ENCODE measurements around the gene JARID2.

The JARID2 gene

DNA sequence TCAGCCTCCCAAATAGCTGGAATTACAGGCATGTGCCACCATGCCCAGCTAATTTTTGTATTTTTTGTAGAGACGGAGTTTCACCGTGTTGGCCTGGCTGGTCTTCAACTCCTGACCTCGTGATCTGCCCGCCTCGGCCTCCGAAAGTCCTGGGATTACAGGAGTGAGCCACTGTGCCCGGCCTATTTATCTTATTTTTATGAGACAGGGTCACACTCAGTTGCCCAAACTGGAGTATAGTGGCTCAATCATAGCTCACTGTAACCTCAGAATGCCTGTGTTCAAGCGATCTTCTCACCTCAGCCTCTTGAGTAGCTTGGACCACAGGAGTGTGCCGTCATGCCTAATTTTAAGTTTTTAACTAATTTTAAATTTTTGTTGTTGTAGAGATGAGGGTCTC is 114.4 kb downstream of the JARID2 start:
- no peak for DNase-seq (ENCODE audit: low read depth)
- no peak for TF ChIP-seq CTCF (IDR thresholded peaks at IDR 0.05; ENCODE audit: control insufficient read depth, extremely low read depth, insufficient read depth)

GRCh38 chr6:15361197-15361596 is 115.3 kb downstream of the JARID2 start:
- no peak for DNase-seq (ENCODE audit: low read depth)
- TF ChIP-seq CTCF (IDR thresholded peaks at IDR 0.05; ENCODE audit: control insufficient read depth, extremely low read depth, insufficient read depth) = no peak
- no peak overlapping the region for H3K4me3 ChIP-seq (ENCODE audit: low read depth, low read length)

More for the DNA sequence above, 114.4 kb downstream of the JARID2 start:
- H3K4me3 ChIP-seq (ENCODE audit: low read depth, low read length) = no peak overlapping the region

DNA sequence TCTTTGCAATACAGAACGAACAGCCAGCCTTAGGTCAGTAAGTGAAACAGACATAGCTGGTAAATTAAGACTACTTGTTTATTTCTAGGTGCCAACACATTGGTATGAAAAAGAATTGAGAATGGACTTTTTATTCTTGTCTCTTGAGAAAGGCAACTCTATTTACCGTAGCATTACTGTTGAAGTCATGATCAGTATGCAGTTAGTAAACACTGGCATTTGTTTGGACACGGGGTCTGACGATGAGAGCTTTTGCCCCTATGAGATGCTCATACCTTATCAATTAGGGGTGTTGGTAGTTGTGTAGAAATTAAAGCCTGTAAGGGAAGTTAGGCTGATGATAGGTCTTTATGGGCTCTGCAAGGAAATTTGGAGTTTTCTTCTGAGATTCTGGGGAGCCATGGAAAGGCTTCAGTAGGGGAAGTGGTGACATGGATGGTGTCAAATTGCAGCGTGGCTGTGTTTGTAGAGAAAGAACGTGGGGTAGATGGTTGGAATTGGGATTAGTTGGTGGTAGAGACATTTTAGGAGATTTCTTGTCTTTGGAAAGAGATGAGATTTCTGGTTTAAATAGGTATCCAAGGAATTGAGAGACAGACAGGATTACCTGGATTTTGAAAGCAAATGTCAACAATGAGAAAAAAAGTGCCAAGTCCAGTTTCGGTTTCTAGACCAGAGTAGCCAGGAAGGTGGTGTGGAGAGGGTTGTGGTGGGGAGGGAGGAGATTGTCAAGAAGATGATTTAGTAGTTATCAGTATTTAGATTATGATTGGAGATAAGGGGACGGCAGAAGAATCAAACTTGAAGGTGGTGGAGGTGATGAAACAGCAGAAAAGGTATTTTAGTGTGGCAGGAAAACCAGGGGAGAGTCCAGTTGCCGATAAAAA is 116.6 kb downstream of the JARID2 start:
- DNase-seq (ENCODE audit: low read depth) = no peak
- no peak overlapping the region for H3K4me3 ChIP-seq (ENCODE audit: low read depth, low read length)
- no peak for TF ChIP-seq CTCF (IDR thresholded peaks at IDR 0.05; ENCODE audit: control insufficient read depth, extremely low read depth, insufficient read depth)

- no peak for DNase-seq (ENCODE audit: low read depth)
- no peak for TF ChIP-seq CTCF (IDR thresholded peaks at IDR 0.05; ENCODE audit: control insufficient read depth, extremely low read depth, insufficient read depth)
- no peak overlapping the region for H3K4me3 ChIP-seq (ENCODE audit: low read depth, low read length)
Observed at GRCh38 chr6:15363164-15363522, 117.3 kb downstream of the JARID2 start.

GRCh38 chr6:15363523-15364400 is 117.9 kb downstream of the JARID2 start:
- TF ChIP-seq CTCF (IDR thresholded peaks at IDR 0.05; ENCODE audit: control insufficient read depth, extremely low read depth, insufficient read depth) = no peak
- H3K4me3 ChIP-seq (ENCODE audit: low read depth, low read length) = no peak overlapping the region
- DNase-seq (ENCODE audit: low read depth) = no peak

GRCh38 chr6:15364401-15365037 is 118.7 kb downstream of the JARID2 start:
- TF ChIP-seq CTCF (IDR thresholded peaks at IDR 0.05; ENCODE audit: control insufficient read depth, extremely low read depth, insufficient read depth) = no peak
- no peak overlapping the region for H3K4me3 ChIP-seq (ENCODE audit: low read depth, low read length)
- DNase-seq (ENCODE audit: low read depth) = no peak
